ENCODE measurements around the gene ETS2.

DNA sequence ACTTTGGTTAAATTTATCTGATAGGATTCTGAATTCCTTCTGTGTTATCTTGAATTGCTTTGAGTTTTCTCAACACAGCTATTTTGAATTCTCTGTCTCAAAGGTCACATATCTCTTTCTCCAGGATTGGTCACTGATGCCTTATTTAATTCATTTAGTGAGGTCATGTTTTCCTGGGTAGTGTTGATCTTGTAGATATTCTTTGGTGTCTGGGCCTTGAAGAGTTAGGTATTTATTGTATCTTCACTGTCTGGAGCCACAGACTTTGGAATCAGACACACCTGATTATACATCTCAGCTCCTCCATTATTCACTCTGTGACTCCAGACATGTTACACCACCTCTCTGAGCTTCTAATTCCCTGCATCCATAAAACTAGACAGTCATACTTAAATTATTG, 34.2 kb upstream of the ETS2 start:
- no peak for TF ChIP-seq EP300 (IDR thresholded peaks at IDR 0.05)
- no peak for TF ChIP-seq POLR2AphosphoS5 (IDR thresholded peaks at IDR 0.05)
- TF ChIP-seq, protein P1, sequence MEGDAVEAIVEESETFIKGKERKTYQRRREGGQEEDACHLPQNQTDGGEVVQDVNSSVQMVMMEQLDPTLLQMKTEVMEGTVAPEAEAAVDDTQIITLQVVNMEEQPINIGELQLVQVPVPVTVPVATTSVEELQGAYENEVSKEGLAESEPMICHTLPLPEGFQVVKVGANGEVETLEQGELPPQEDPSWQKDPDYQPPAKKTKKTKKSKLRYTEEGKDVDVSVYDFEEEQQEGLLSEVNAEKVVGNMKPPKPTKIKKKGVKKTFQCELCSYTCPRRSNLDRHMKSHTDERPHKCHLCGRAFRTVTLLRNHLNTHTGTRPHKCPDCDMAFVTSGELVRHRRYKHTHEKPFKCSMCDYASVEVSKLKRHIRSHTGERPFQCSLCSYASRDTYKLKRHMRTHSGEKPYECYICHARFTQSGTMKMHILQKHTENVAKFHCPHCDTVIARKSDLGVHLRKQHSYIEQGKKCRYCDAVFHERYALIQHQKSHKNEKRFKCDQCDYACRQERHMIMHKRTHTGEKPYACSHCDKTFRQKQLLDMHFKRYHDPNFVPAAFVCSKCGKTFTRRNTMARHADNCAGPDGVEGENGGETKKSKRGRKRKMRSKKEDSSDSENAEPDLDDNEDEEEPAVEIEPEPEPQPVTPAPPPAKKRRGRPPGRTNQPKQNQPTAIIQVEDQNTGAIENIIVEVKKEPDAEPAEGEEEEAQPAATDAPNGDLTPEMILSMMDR (IDR thresholded peaks at IDR 0.05) = no peak
- TF ChIP-seq POLR2A (IDR thresholded peaks at IDR 0.05; ENCODE audit: low read depth) = no peak
